Ishikawa (cell line): ENCODE data around the gene TTL.

ENCODE experiments used
- CEBPB ChIP-seq: IDR thresholded peaks from 2 replicates; pipeline ENCODE4 v1.6.1; 2012
- CREB1 ChIP-seq: IDR thresholded peaks from 2 replicates; pipeline ENCODE4 v1.6.1; 2012; ENCODE audit warnings: low read depth
- EGR1 ChIP-seq: IDR thresholded peaks from 2 replicates; pipeline ENCODE4 v1.6.1; 2012
- EP300 ChIP-seq: IDR thresholded peaks from 2 replicates; pipeline ENCODE4 v1.6.1; 2012; ENCODE audit warnings: borderline replicate concordance
- FOXM1 ChIP-seq: IDR thresholded peaks from 2 replicates; pipeline ENCODE4 v1.6.1; 2012; ENCODE audit warnings: low read depth, borderline replicate concordance
- MAX ChIP-seq: IDR thresholded peaks from 2 replicates; pipeline ENCODE4 v1.6.1; 2012
- RAD21 ChIP-seq: IDR thresholded peaks from 2 replicates; pipeline ENCODE4 v1.6.1; 2012; ENCODE audit warnings: low read depth
- REST ChIP-seq: IDR thresholded peaks from 2 replicates; pipeline ENCODE4 v1.6.1; 2012; ENCODE audit warnings: low read depth, mild to moderate bottlenecking
- TAF1 ChIP-seq: IDR thresholded peaks from 2 replicates; pipeline ENCODE4 v1.6.1; 2012; ENCODE audit warnings: low read depth, mild to moderate bottlenecking
- TCF12 ChIP-seq: IDR thresholded peaks from 2 replicates; pipeline ENCODE4 v1.6.1; 2012; ENCODE audit warnings: low read depth
- TEAD4 ChIP-seq: IDR thresholded peaks from 2 replicates; pipeline ENCODE4 v1.6.1; 2012
- USF1 ChIP-seq: IDR thresholded peaks from 2 replicates; pipeline ENCODE4 v1.6.1; 2012
- YY1 ChIP-seq: IDR thresholded peaks from 2 replicates; pipeline ENCODE4 v1.6.1; 2012; ENCODE audit warnings: low read depth
- ZBTB7A ChIP-seq: IDR thresholded peaks from 2 replicates; pipeline ENCODE4 v1.6.1; 2012; ENCODE audit warnings: low read depth

- TF ChIP-seq TAF1 = no peak
- TF ChIP-seq EP300 = no peak
- TF ChIP-seq ZBTB7A = no peak
- TF ChIP-seq REST = no peak
- TF ChIP-seq EGR1 = no peak
- no peak for TF ChIP-seq MAX
- TF ChIP-seq FOXM1 = no peak
- TF ChIP-seq RAD21 = no peak
- TF ChIP-seq CEBPB = no peak
- TF ChIP-seq TEAD4 = no peak
- TF ChIP-seq USF1 = no peak
- TF ChIP-seq YY1 = no peak
- TF ChIP-seq CREB1 = no peak
- no peak for TF ChIP-seq TCF12
Measured at GRCh38 chr2:112454586-112454985, 27.4 kb upstream of the TTL start.
